Breast epithelium (tissue), 3 donors: Measurements from ENCODE around the gene DLEC1.
"Not testable (repeated sequence)": the region's sequence is repeated elsewhere in the genome, so short reads cannot be mapped to it uniquely, and the experiment has no call there.

Source experiments
- CTCF ChIP-seq, 3 donors: fragments of 450-650 bp; IDR thresholded peaks; one replicate each; pipeline ENCODE4 v1.5.1; 2016 to 2017; ENCODE audit warnings: antibody characterized with exemption in 3 of 3, mild to moderate bottlenecking in 3 of 3, moderate library complexity in 3 of 3
- POLR2AphosphoS5 ChIP-seq, 3 donors: sonication (generic); formaldehyde crosslinking; IDR thresholded peaks; one replicate each; pipeline ENCODE4 v1.6.1; 2017; ENCODE audit warnings: antibody characterized with exemption in 3 of 3

DNA sequence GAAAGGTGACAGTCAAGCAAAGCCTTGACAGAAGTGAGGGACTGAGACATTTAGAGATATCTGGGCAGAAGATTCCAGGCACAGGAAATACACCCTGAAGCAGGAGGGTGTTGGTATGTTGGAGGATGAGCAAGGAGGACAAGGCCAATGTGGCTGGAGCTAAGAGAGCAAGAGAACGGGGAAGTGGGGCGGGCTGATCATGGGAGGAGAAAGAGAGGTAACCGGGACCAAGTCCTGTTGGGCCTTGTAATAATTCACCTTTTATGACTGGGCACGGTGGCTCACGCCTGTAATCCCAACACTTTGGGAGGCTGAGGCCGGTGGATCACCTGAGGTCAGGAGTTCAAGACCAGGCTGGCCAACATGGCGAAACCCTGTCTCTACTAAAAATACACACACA, 5.4 kb upstream of the DLEC1 start:
- not testable (repeated sequence) for TF ChIP-seq POLR2AphosphoS5, CTCF (IDR thresholded peaks at IDR 0.05)
